Esophagus squamous epithelium (tissue), 4 donors: ENCODE measurements around the gene PRKCA.

ENCODE experiments used
- POLR2A ChIP-seq, 4 donors: fragments of 450-650 bp; IDR thresholded peaks; one replicate each; pipeline ENCODE4 v1.6.1; 2017; ENCODE audit warnings: antibody characterized with exemption in 4 of 4, mild to moderate bottlenecking in 4 of 4, moderate library complexity in 3 of 4
- TF ChIP-seq, protein P1 (sequence below), 6 experiments: fragments of 450-650 bp in 4 of 6; fragments of 200-600 bp in 2 of 6; sonication (generic) in 2 of 6; IDR thresholded peaks; one replicate each; pipeline ENCODE4 v1.5.1; 2016 to 2019; ENCODE audit warnings: antibody characterized with exemption in 6 of 6, mild to moderate bottlenecking in 4 of 6, moderate library complexity in 4 of 6

DNA sequence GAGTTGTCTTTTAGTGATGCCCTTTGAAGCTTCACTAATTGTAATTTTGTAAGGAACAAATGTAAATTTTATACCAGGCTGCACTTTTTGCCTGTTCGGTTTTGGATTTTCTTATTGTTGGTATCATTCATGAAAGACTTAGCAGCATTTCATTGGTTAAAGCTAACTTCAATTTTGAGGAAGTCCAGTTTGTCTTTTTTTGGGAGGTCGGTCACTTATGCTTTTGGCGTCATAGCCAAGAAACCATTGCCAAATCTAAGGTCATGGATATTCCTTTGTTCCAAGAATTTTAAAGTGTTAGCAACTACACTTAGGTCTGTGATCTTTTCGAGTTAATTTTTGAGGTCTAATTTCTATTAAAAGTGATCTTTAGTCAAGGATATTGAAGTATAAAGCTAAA is 77.1 kb downstream of the PRKCA start:
- TF ChIP-seq, protein P1, sequence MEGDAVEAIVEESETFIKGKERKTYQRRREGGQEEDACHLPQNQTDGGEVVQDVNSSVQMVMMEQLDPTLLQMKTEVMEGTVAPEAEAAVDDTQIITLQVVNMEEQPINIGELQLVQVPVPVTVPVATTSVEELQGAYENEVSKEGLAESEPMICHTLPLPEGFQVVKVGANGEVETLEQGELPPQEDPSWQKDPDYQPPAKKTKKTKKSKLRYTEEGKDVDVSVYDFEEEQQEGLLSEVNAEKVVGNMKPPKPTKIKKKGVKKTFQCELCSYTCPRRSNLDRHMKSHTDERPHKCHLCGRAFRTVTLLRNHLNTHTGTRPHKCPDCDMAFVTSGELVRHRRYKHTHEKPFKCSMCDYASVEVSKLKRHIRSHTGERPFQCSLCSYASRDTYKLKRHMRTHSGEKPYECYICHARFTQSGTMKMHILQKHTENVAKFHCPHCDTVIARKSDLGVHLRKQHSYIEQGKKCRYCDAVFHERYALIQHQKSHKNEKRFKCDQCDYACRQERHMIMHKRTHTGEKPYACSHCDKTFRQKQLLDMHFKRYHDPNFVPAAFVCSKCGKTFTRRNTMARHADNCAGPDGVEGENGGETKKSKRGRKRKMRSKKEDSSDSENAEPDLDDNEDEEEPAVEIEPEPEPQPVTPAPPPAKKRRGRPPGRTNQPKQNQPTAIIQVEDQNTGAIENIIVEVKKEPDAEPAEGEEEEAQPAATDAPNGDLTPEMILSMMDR (IDR thresholded peaks at IDR 0.05), result no peak
- no peak for TF ChIP-seq POLR2A (IDR thresholded peaks at IDR 0.05)
